Kidney (tissue), 14 donors: ENCODE measurements around the gene CCNI2. TPM values are rescaled to one million over a fixed set of nuclear protein-coding genes. Genes with fewer than 3 reads are reported as not detected.

ENCODE experiments used
- DNase-seq, 5 donors: peaks; one replicate each; pipeline ENCODE4 v3.0.0-alpha.2; 2013 to 2020
- FAIRE-seq: peaks from 2 replicates; lab custom pipeline; 2012; peaks lifted over from hg19 to GRCh38; lab: Jason Lieb, UNC
- H3K27ac ChIP-seq, 2 donors: one replicate each; pipeline ENCODE4 v1.7.0; 2013; ENCODE audit warnings: low read depth in 2 of 2, low read length in 2 of 2, inconsistent platforms in 1 of 2
- H3K27me3 ChIP-seq: one replicate; pipeline ENCODE4 v1.7.1; 2013; ENCODE audit warnings: low read length, inconsistent platforms; ENCODE audit not compliant: control insufficient read depth, insufficient read depth
- H3K36me3 ChIP-seq, 3 donors: one replicate each; pipeline versions ENCODE4 v1.7.0 to v1.7.1; 2013; ENCODE audit warnings: low read length in 3 of 3, control low read depth in 1 of 3, inconsistent platforms in 1 of 3; ENCODE audit not compliant: insufficient read depth in 3 of 3, control insufficient read depth in 2 of 3
- H3K4me1 ChIP-seq, 3 donors: one replicate each; pipeline versions ENCODE4 v1.7.0 to v1.7.1; 2013; ENCODE audit warnings: low read length in 3 of 3, inconsistent platforms in 1 of 3, low read depth in 1 of 3; ENCODE audit not compliant: control insufficient read depth in 2 of 3, insufficient read depth in 2 of 3
- H3K4me3 ChIP-seq, 3 donors: one replicate each; pipeline versions ENCODE4 v1.7.0 to v1.8.1; 2013; ENCODE audit warnings: low read length in 3 of 3, control low read depth in 1 of 3, inconsistent platforms in 1 of 3
- H3K9ac ChIP-seq, 3 donors: one replicate each; pipeline versions ENCODE4 v1.7.0 to v1.7.1; 2013; ENCODE audit warnings: low read length in 3 of 3, control low read depth in 1 of 3, inconsistent platforms in 1 of 3
- H3K9me3 ChIP-seq, 3 donors: one replicate each; pipeline versions ENCODE4 v1.7.0 to v1.7.1; 2013; ENCODE audit warnings: low read length in 3 of 3, control low read depth in 1 of 3, inconsistent platforms in 1 of 3; ENCODE audit not compliant: control insufficient read depth in 2 of 3, insufficient read depth in 1 of 3
- CTCF ChIP-seq: IDR thresholded peaks from 3 replicates; pipeline ENCODE4 v1.5.1; 2012; ENCODE audit warnings: mild to moderate bottlenecking, moderate library complexity, borderline replicate concordance; ENCODE audit not compliant: insufficient read depth; ENCODE audit errors: extremely low read depth
- intact Hi-C: fragments of 100-400 bp; cut with DNase I; formaldehyde crosslinking; loops from one replicate; pipeline ENCODE4 v1.11.1; 2022
- polyA plus RNA-seq: library from polyadenylated mRNA; stranded (reverse); fragments of 350-450 nt; fragmentation: Illumina TruSeq; extraction: RNeasy Lipid Tissue Mini Kit (QIAGEN cat#74804); gene quantifications from one replicate; pipeline ENCODE4 v1.2.3, GENCODE V29; 2014; ENCODE audit warnings: low read depth, low replicate concordance; ENCODE audit not compliant: insufficient read depth
- total RNA-seq: library from RNA; stranded (reverse); fragmentation: NEBNext Ultra II Directional; extraction: Animal tissue kit (Norgen Biotek cat#: 25700); gene quantifications from one replicate; pipeline ENCODE4 v1.2.1, GENCODE V29; 2021
- donor health status: control.
- donor health status: control.
- donor health status: control.
- donor health status: control.
- donor health status: control.
- donor health status: DM: yes; HTN: yes; CAD: no.
- donor health status: Normal renal cell carcinoma (clear cell type).

Gene CCNI2
- total and polyA plus RNA-seq, 2 donors from 2014 or later: 3.4 to 3.8 TPM

- intact Hi-C loops: no loop called here
- Histone ChIP-seq H3K9me3 (no peaks in the 10 kb centered on the region), H3K36me3 (peaks cover 0 to 10% (median 3%) of the 10 kb centered on the region in 3 donors), H3K27me3 (no peaks in the 10 kb centered on the region), H3K9ac (no peak overlapping the region), H3K4me1 (no peaks in the 10 kb centered on the region), H3K4me3 (no peak overlapping the region), H3K27ac (no peak overlapping the region)
- no peak for TF ChIP-seq CTCF
- FAIRE-seq: no peak
- DNase-seq: no peak
Observed at GRCh38 chr5:132729896-132730295, 17.3 kb upstream of the CCNI2 start.

GRCh38 chr5:132733499-132734148 lies 13.6 kb upstream of the CCNI2 start:
- H3K27me3 ChIP-seq: no peaks in the 10 kb centered on the region
- peaks cover 0 to 9% (median 5%) of the 10 kb centered on the region in 3 donors for H3K4me1 ChIP-seq
- H3K4me3 ChIP-seq: no peak overlapping the region
- no peaks in the 10 kb centered on the region for H3K36me3 ChIP-seq
- H3K9ac ChIP-seq: no peak overlapping the region
- intact Hi-C loops: no loop called here
- FAIRE-seq (no peak), DNase-seq (no peak)
- no peak overlapping the region for H3K27ac ChIP-seq
- H3K9me3 ChIP-seq: no peaks in the 10 kb centered on the region
- TF ChIP-seq CTCF: no peak

GRCh38 chr5:132734687-132735086 lies 12.5 kb upstream of the CCNI2 start:
- FAIRE-seq (no peak), DNase-seq (no peak)
- H3K9me3 ChIP-seq: no peaks in the 10 kb centered on the region
- intact Hi-C loops: no loop called here
- no peaks in the 10 kb centered on the region for H3K36me3 ChIP-seq
- no peaks in the 10 kb centered on the region for H3K27me3 ChIP-seq
- peaks cover 0 to 9% (median 5%) of the 10 kb centered on the region in 3 donors for H3K4me1 ChIP-seq
- TF ChIP-seq CTCF: no peak
- H3K27ac ChIP-seq: no peak overlapping the region
- H3K9ac ChIP-seq: no peak overlapping the region
- H3K4me3 ChIP-seq: no peak overlapping the region
